Uterus (tissue), 2 donors: ENCODE data around the gene SPR.

Source experiments
- POLR2A ChIP-seq, 2 donors: fragments of 450-650 bp; IDR thresholded peaks; one replicate each; pipeline ENCODE4 v1.6.1; 2016; ENCODE audit warnings: antibody characterized with exemption in 2 of 2, mild to moderate bottlenecking in 1 of 2, moderate library complexity in 1 of 2
- TF ChIP-seq, protein P1 (sequence below), 4 experiments: fragments of 200-600 bp in 2 of 4; fragments of 450-650 bp in 2 of 4; sonication (generic) in 2 of 4; IDR thresholded peaks; one replicate each; pipeline ENCODE4 v1.5.1; 2016 to 2019; ENCODE audit warnings: antibody characterized with exemption in 4 of 4, mild to moderate bottlenecking in 2 of 4, moderate library complexity in 1 of 4

DNA sequence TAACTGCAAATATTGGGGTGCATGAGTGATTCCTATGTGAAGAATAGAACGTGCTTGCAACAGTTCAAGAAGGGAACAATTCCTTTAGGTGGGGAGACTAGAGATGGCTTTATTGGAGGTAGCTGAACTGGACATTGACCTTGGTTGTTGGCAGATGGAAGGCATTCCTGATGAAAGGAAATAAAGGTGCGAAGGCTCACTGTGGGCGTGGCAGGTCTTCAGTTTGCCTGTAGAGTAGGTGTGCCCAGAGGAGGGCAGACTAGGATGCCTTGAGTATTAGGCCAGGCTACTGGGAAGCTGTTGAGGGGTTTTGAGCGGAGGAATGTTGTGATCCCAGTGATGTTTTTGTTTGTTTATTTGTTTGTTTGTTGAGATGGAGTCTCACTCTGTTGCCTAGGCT, 2.8 kb downstream of the SPR start:
- TF ChIP-seq, protein P1, sequence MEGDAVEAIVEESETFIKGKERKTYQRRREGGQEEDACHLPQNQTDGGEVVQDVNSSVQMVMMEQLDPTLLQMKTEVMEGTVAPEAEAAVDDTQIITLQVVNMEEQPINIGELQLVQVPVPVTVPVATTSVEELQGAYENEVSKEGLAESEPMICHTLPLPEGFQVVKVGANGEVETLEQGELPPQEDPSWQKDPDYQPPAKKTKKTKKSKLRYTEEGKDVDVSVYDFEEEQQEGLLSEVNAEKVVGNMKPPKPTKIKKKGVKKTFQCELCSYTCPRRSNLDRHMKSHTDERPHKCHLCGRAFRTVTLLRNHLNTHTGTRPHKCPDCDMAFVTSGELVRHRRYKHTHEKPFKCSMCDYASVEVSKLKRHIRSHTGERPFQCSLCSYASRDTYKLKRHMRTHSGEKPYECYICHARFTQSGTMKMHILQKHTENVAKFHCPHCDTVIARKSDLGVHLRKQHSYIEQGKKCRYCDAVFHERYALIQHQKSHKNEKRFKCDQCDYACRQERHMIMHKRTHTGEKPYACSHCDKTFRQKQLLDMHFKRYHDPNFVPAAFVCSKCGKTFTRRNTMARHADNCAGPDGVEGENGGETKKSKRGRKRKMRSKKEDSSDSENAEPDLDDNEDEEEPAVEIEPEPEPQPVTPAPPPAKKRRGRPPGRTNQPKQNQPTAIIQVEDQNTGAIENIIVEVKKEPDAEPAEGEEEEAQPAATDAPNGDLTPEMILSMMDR (IDR thresholded peaks at IDR 0.05) = no peak
- no peak for TF ChIP-seq POLR2A (IDR thresholded peaks at IDR 0.05)
